GM12801 (cell line): Measurements from ENCODE around the gene ZNF483.

ENCODE experiments used
- TF ChIP-seq, protein P1 (sequence below): IDR thresholded peaks from one replicate; pipeline ENCODE4 v1.5.1; 2011; ENCODE audit warnings: control low read depth; ENCODE audit not compliant: insufficient read length; ENCODE audit errors: extremely low read depth

Gene ZNF483

DNA sequence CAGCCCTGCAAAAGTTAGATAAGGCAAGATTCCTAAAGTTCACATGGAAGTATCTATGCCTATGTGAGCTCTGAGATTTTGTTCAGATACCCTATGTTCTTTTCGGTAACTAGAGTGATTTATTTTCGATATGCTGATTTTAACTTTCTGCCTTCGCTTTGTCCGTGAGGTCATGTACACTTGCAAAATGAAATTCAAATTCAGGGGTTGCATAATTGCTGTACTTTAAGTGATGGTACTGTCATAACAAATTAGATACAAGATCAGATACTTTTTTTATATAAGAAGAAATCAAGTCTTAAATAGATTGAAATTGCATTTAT is 40.4 kb upstream of the ZNF483 start:
- TF ChIP-seq, protein P1, sequence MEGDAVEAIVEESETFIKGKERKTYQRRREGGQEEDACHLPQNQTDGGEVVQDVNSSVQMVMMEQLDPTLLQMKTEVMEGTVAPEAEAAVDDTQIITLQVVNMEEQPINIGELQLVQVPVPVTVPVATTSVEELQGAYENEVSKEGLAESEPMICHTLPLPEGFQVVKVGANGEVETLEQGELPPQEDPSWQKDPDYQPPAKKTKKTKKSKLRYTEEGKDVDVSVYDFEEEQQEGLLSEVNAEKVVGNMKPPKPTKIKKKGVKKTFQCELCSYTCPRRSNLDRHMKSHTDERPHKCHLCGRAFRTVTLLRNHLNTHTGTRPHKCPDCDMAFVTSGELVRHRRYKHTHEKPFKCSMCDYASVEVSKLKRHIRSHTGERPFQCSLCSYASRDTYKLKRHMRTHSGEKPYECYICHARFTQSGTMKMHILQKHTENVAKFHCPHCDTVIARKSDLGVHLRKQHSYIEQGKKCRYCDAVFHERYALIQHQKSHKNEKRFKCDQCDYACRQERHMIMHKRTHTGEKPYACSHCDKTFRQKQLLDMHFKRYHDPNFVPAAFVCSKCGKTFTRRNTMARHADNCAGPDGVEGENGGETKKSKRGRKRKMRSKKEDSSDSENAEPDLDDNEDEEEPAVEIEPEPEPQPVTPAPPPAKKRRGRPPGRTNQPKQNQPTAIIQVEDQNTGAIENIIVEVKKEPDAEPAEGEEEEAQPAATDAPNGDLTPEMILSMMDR = no peak

DNA sequence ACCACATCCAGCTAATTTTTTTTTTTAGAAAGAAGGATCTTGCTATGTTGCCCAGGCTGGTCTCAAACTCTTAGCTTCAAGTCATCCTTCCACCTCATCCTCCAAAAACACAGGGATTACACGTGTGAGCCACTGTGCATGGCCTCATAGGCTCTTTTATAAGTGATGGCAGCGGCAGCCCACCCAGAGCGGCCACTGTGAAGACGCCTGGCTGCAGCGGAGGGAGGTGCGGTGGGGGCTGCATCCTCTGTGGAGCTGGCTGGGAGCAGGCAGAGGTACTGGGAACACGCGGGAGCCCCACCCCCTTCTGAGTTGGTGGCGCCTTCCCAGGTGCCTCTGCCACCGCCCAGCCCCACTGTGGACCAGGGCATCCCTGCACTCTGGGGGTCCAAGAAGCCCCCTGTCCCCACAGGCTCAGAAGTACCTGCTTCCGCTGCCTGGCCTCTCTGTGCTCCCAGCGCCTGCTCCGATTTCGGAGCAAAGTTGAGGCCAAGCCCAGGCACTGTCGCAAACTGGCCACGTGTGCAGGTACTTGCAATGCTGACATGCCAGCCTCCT is 23.9 kb upstream of the ZNF483 start:
- TF ChIP-seq, protein P1 = no peak

DNA sequence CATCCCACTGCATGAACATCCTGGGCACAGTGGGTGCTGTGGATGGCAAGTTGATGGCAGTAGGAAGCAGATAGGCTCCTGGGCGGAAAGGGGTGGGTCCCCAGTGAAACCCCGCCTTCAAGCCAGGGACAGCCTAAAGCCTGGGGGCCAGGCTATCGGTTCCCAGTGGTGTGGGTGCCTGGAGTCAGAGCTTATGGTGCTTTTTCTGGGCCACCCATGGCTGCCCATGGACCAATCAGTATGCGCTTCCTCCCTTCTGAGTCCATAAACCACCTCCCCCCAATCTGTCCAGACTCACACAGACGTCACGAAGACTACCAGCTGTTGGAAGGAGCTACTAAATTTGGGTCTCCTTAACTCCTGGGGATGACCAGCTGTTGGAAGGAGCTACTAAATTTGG is 23.3 kb upstream of the ZNF483 start:
- TF ChIP-seq, protein P1 = no peak

DNA sequence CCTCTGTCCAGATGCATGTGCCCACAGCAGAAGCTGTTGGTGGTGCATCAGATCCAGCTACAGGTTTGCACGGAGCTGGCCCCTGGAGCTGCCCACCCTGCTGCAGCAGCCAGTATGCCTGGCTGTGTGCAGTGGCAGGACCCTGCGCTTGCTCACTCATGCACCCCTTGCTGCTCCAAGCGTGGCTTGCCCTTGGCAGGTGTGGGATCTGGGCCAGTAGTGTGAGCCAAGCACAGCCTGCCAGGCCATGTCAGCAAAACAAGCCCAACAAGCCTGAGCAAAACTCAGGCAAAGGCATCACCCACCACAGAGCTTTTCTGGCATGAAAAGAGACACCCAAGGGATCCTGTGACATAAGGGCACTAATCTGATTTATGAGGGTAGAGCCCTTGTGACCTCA is 22.5 kb upstream of the ZNF483 start:
- TF ChIP-seq, protein P1 = no peak

DNA sequence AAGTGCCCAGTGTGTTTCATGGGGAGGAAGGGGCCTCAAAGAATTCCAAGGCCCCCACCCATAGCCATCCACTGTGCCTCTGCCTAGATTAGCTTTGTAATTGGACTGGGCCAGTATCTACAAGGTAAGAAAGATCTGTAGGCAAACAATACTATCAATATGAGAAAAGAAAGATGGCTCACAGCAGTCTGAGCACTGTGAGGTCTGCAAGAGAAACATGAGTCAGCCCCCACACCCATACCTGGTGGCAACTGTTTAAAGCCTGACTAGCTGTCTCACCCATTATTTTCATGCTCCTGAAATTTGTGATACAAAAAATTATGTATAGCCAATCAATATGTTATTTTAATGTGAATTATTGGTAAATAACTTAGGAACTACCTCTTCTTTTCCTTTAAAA is 10.0 kb upstream of the ZNF483 start:
- TF ChIP-seq, protein P1 = no peak

DNA sequence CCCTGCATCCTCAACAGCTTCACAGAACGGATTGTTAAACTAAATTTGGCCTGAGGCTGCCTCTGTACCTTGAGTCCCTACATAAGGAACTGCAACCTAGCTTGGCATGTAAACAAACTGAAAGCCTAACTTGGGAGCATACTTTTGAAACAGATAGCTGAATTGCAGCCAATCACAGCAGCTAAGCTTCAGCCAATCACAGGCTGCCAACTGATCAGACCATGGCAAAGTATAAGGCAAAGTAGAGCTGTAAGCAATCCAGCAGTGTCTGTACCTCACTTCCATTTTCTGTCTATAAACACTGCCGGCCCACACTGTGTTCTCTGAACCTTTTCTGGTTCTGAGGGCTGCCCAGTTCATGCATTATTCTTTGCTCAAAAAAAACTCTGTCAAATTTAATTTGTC is 8.9 kb upstream of the ZNF483 start:
- TF ChIP-seq, protein P1 = no peak

DNA sequence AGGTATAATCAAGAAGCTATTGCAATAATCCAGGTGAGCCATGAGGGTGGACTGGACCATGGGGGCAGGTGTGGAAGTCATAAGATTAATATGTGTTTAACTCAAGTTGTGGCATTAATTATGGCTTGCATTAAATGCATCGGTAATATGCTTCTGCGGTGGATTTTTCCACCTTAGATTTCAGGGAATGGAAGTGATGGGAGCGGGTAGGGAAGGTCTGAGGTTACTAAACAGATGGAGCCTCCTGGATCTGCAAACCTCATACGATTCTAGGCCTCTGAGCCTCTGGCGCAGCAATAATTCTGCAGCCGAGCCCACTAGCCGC is 286 bp upstream of the ZNF483 start:
- TF ChIP-seq, protein P1 = no peak

DNA sequence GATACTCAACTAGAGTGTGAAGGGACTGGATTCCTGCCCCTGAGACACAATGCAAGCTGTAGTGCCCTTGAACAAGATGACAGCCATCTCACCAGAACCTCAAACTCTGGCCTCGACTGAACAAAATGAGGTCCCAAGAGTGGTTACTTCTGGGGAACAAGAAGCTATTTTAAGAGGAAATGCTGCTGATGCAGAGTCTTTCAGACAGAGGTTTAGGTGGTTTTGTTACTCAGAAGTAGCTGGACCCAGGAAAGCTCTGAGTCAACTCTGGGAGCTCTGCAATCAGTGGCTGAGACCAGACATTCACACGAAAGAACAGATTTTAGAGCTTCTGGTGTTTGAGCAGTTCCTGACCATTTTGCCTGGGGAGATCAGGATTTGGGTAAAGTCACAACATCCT is 2.4 kb downstream of the ZNF483 start:
- TF ChIP-seq, protein P1 = no peak
